Pons (tissue), 1 donor: ENCODE data around the gene IGSF21.

Experiments
- DNase-seq: peaks from one replicate; pipeline ENCODE4 v3.0.0-alpha.2; 2016; ENCODE audit warnings: low spot score

Gene IGSF21

GRCh38 chr1:18119771-18120377 is 12.3 kb downstream of the IGSF21 start:
- no peak for DNase-seq

- no peak for DNase-seq
Measured at GRCh38 chr1:18120638-18121037, 13.0 kb downstream of the IGSF21 start.

- DNase-seq = no peak
Measured at GRCh38 chr1:18121072-18121820, 13.6 kb downstream of the IGSF21 start.

GRCh38 chr1:18123467-18123992 is 15.9 kb downstream of the IGSF21 start:
- DNase-seq = no peak

- no peak for DNase-seq
Measured at GRCh38 chr1:18124977-18125376, 17.4 kb downstream of the IGSF21 start.

GRCh38 chr1:18126616-18127015 is 19.0 kb downstream of the IGSF21 start:
- DNase-seq = no peak

GRCh38 chr1:18128298-18128697 is 20.7 kb downstream of the IGSF21 start:
- no peak for DNase-seq

GRCh38 chr1:18130356-18130755 is 22.8 kb downstream of the IGSF21 start:
- no peak for DNase-seq

- no peak for DNase-seq
Measured at GRCh38 chr1:18132022-18132710, 24.6 kb downstream of the IGSF21 start.

GRCh38 chr1:18132711-18133541 is 25.3 kb downstream of the IGSF21 start:
- no peak for DNase-seq

GRCh38 chr1:18134324-18135046 is 26.9 kb downstream of the IGSF21 start:
- no peak for DNase-seq

- DNase-seq = no peak
Measured at GRCh38 chr1:18137759-18138345, 30.3 kb downstream of the IGSF21 start.

GRCh38 chr1:18139198-18139981 is 31.8 kb downstream of the IGSF21 start:
- DNase-seq = no peak

GRCh38 chr1:18140411-18140810 is 32.8 kb downstream of the IGSF21 start:
- no peak for DNase-seq

GRCh38 chr1:18141661-18142060 is 34.1 kb downstream of the IGSF21 start:
- no peak for DNase-seq

GRCh38 chr1:18142471-18142870 is 34.9 kb downstream of the IGSF21 start:
- no peak for DNase-seq

- DNase-seq = no peak
Measured at GRCh38 chr1:18142969-18143368, 35.4 kb downstream of the IGSF21 start.

GRCh38 chr1:18144062-18144461 is 36.5 kb downstream of the IGSF21 start:
- DNase-seq = no peak

- no peak for DNase-seq
Measured at GRCh38 chr1:18144916-18145647, 37.5 kb downstream of the IGSF21 start.
